Astrocyte (in vitro differentiated cells and primary cell): ENCODE data around the gene LRMDA.

Source experiments
- CTCF ChIP-seq: IDR thresholded peaks from 2 replicates; pipeline ENCODE4 v1.5.1; 2011; ENCODE audit warnings: low read depth, mild to moderate bottlenecking, inconsistent platforms, low read length, moderate library complexity; ENCODE audit not compliant: insufficient read depth
- EZH2 ChIP-seq: IDR thresholded peaks from 2 replicates; pipeline ENCODE4 v1.6.1; 2012; ENCODE audit warnings: mild to moderate bottlenecking, low read length, inconsistent platforms; ENCODE audit not compliant: insufficient read depth

- TF ChIP-seq EZH2 (no peak), CTCF (no peak)
Observed at GRCh38 chr10:75398200-75398691, 33.2 kb upstream of the LRMDA start.
